CD4-positive, alpha-beta memory T cell (primary cell): Measurements from ENCODE around the gene ATP8A2. TPM values are rescaled to one million over a fixed set of nuclear protein-coding genes. Genes with fewer than 3 reads are reported as not detected.

Experiments
- CTCF ChIA-PET: fragments of 350-600 bp; sonication (Branson Sonifier 250); formaldehyde crosslinking; loops from one replicate; lab custom pipeline; 2021; ENCODE audit warnings: inconsistent platforms; ENCODE audit not compliant: partially characterized antibody; lab: Charles Lee
- POLR2A ChIA-PET: fragments of 350-600 bp; sonication (Branson Sonifier 250); formaldehyde crosslinking; loops from one replicate; lab custom pipeline; 2021; ENCODE audit not compliant: partially characterized antibody; lab: Charles Lee
- DNase-seq, 5 donors: peaks; one replicate each; pipeline versions ENCODE4 v3.0.0 to v3.0.0-alpha.2; 2020 to 2022; ENCODE audit warnings: mixed read lengths in 1 of 5
- H3K27ac ChIP-seq: one replicate; pipeline ENCODE4 v1.7.0; 2013; ENCODE audit warnings: low read depth, low read length
- H3K27me3 ChIP-seq: 2 replicates; pipeline ENCODE4 v1.7.0; 2013; ENCODE audit warnings: mild to moderate bottlenecking, low read length, moderate library complexity; ENCODE audit not compliant: insufficient read depth
- H3K36me3 ChIP-seq: 2 replicates; pipeline ENCODE4 v1.7.0; 2013; ENCODE audit warnings: mild to moderate bottlenecking, low read length, moderate library complexity; ENCODE audit not compliant: insufficient read depth
- H3K4me1 ChIP-seq: 2 replicates; pipeline ENCODE4 v1.7.0; 2013; ENCODE audit warnings: mild to moderate bottlenecking, low read length, moderate library complexity; ENCODE audit not compliant: insufficient read depth
- H3K4me3 ChIP-seq, 2 donors: one replicate each; pipeline ENCODE4 v1.7.0; 2013; ENCODE audit warnings: low read length in 2 of 2, mild to moderate bottlenecking in 1 of 2
- H3K9me3 ChIP-seq, 2 donors: one replicate each; pipeline ENCODE4 v1.7.0; 2013; ENCODE audit warnings: low read length in 2 of 2, control low read depth in 1 of 2; ENCODE audit not compliant: control insufficient read depth in 1 of 2
- H3K27ac Mint-ChIP-seq, 7 donors: one replicate each; pipeline ENCODE4 v1.8.0; 2020 to 2021; ENCODE audit warnings: mixed read lengths in 7 of 7, mild to moderate bottlenecking in 6 of 7, inconsistent platforms in 3 of 7, moderate library complexity in 3 of 7
- H3K27me3 Mint-ChIP-seq, 2 donors: one replicate each; pipeline ENCODE4 v1.8.0; 2020 to 2021; ENCODE audit warnings: mixed read lengths in 2 of 2
- H3K36me3 Mint-ChIP-seq, 2 donors: one replicate each; pipeline ENCODE4 v1.8.0; 2020 to 2021; ENCODE audit warnings: mixed read lengths in 2 of 2, inconsistent platforms in 1 of 2, mild to moderate bottlenecking in 1 of 2
- H3K4me1 Mint-ChIP-seq, 4 donors: one replicate each; pipeline ENCODE4 v1.8.0; 2020 to 2021; ENCODE audit warnings: mixed read lengths in 4 of 4, mild to moderate bottlenecking in 1 of 4
- H3K4me3 Mint-ChIP-seq, 8 donors: one replicate each; pipeline ENCODE4 v1.8.0; 2020 to 2021; ENCODE audit warnings: mixed read lengths in 8 of 8, mild to moderate bottlenecking in 7 of 8, moderate library complexity in 6 of 8, inconsistent platforms in 3 of 8
- H3K9me3 Mint-ChIP-seq, 8 donors: one replicate each; pipeline ENCODE4 v1.8.0; 2020 to 2021; ENCODE audit warnings: mixed read lengths in 8 of 8, mild to moderate bottlenecking in 5 of 8, inconsistent platforms in 3 of 8, moderate library complexity in 1 of 8
- intact Hi-C: fragments of 100-400 bp; cut with micrococcal nuclease; formaldehyde crosslinking; loops from one replicate; pipeline ENCODE4 v1.15.1; 2023
- polyA plus RNA-seq, 2 donors: library from polyadenylated mRNA; unstranded; fragments of 300-500 nt; fragmentation: Illumina TruSeq; gene quantifications; one replicate each; pipeline ENCODE4 v1.2.3, GENCODE V29; 2021
- total RNA-seq, 2 experiments: library from RNA; stranded (reverse); gene quantifications; one replicate each; pipeline ENCODE4 v1.2.3, GENCODE V29; 2021

Gene ATP8A2
- total and polyA plus RNA-seq, 4 experiments from 2014 or later = 0.36 to 0.93 (median 0.67) TPM

- POLR2A ChIA-PET = no interaction called here
- CTCF ChIA-PET = no interaction called here
- no peaks in the 10 kb centered on the region for H3K9me3 ChIP-seq
- no peaks in the 10 kb centered on the region for H3K4me1 ChIP-seq
- no peaks in the 10 kb centered on the region for H3K4me1 Mint-ChIP-seq
- no peak overlapping the region for H3K27ac ChIP-seq
- no peak overlapping the region for H3K4me3 Mint-ChIP-seq
- no peaks in the 10 kb centered on the region for H3K36me3 Mint-ChIP-seq
- H3K9me3 Mint-ChIP-seq = peaks cover 0 to 6% (median 0%) of the 10 kb centered on the region in 8 donors
- H3K27me3 ChIP-seq = no peaks in the 10 kb centered on the region
- H3K36me3 ChIP-seq = no peaks in the 10 kb centered on the region
- no peak overlapping the region for H3K4me3 ChIP-seq
- intact Hi-C loops = no loop called here
- H3K27me3 Mint-ChIP-seq = peaks cover 9 to 26% of the 10 kb centered on the region in 2 donors
- no peak for DNase-seq
- H3K27ac Mint-ChIP-seq = no peak overlapping the region
Measured at GRCh38 chr13:25455146-25455545, 83.4 kb downstream of the ATP8A2 start.

DNA sequence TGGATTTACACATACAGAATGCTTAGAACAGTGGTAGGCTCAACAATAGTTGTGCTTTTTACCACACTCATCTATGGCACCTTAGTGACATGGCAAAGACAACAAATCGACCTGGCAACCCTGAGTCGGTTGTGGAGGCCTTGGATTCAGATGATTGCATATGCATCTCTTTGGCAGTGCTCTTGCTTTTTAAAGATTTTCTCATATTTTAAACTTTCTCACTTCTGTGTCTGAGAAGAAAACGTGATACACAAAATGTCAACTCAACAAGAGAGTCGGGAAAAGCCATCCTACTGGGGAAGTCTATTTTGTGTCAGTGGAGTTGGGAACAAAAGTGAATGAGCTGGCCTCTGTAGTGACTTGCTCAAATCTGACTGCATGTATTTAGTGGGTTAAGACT lies 85.8 kb downstream of the ATP8A2 start:
- Mint-ChIP-seq H3K4me1 (no peaks in the 10 kb centered on the region), H3K4me3 (no peak overlapping the region), H3K27ac (no peak overlapping the region), H3K27me3 (peaks cover 11 to 22% of the 10 kb centered on the region in 2 donors), H3K9me3 (peaks cover 0 to 6% (median 0%) of the 10 kb centered on the region in 8 donors), H3K36me3 (no peaks in the 10 kb centered on the region)
- Histone ChIP-seq H3K9me3 (no peaks in the 10 kb centered on the region), H3K4me1 (no peaks in the 10 kb centered on the region), H3K36me3 (no peaks in the 10 kb centered on the region), H3K27me3 (no peaks in the 10 kb centered on the region), H3K4me3 (no peak overlapping the region), H3K27ac (no peak overlapping the region)
- ChIA-PET POLR2A (no interaction called here), CTCF (no interaction called here)
- no peak for DNase-seq
- intact Hi-C loops = no loop called here

- H3K27me3 Mint-ChIP-seq = peaks cover 17 to 24% of the 10 kb centered on the region in 2 donors
Measured at GRCh38 chr13:25462301-25463125, 90.7 kb downstream of the ATP8A2 start.

DNA sequence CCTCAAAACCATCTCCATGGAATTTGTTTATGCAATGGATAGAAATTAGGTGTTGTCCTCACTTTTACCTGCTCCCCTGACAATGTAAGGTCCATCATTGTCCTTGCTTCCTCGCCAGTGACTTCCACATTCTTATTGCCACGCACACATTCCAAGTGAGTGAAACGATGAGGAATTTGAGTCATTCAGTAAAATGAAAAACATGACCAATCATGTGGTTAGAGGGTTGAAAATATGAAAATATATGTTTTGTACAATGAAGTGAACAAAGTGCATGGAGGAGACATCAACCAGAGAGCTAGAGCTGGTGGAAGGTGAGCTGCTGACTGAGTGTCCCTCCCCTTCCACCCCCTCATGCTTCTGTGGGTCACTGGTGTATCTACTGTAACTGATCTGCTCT lies 91.7 kb downstream of the ATP8A2 start:
- intact Hi-C loops = no loop called here
- no peak overlapping the region for H3K4me3 Mint-ChIP-seq
- no peak overlapping the region for H3K27ac ChIP-seq
- ChIA-PET POLR2A (no interaction called here), CTCF (interaction anchor here (0.6 kb wide), 1 partner anchor 11 kb away, joined by 4 read pairs; no protein-coding TSS in a partner anchor)
- H3K36me3 Mint-ChIP-seq = no peaks in the 10 kb centered on the region
- no peak for DNase-seq
- H3K27me3 ChIP-seq = no peaks in the 10 kb centered on the region
- H3K36me3 ChIP-seq = no peaks in the 10 kb centered on the region
- H3K27ac Mint-ChIP-seq = no peak overlapping the region
- no peak overlapping the region for H3K4me3 ChIP-seq
- H3K4me1 Mint-ChIP-seq = no peaks in the 10 kb centered on the region
- H3K4me1 ChIP-seq = no peaks in the 10 kb centered on the region
- H3K27me3 Mint-ChIP-seq = peaks cover 24 to 31% of the 10 kb centered on the region in 2 donors
- H3K9me3 ChIP-seq = no peaks in the 10 kb centered on the region
- H3K9me3 Mint-ChIP-seq = peaks cover 0 to 4% (median under 1%) of the 10 kb centered on the region in 8 donors

More at GRCh38 chr13:25462301-25463125, 90.7 kb downstream of the ATP8A2 start:
- Histone ChIP-seq H3K27me3 (no peaks in the 10 kb centered on the region), H3K4me3 (no peak overlapping the region), H3K4me1 (no peaks in the 10 kb centered on the region), H3K36me3 (no peaks in the 10 kb centered on the region), H3K27ac (no peak overlapping the region), H3K9me3 (no peaks in the 10 kb centered on the region)
- H3K36me3 Mint-ChIP-seq = no peaks in the 10 kb centered on the region
- CTCF ChIA-PET = no interaction called here
- peaks cover 0 to 4% (median 0%) of the 10 kb centered on the region in 8 donors for H3K9me3 Mint-ChIP-seq
- no peak overlapping the region for H3K27ac Mint-ChIP-seq
- no peaks in the 10 kb centered on the region for H3K4me1 Mint-ChIP-seq
- no peak overlapping the region for H3K4me3 Mint-ChIP-seq
- no peak for DNase-seq
- intact Hi-C loops = no loop called here
- POLR2A ChIA-PET = no interaction called here

- Mint-ChIP-seq H3K36me3 (no peaks in the 10 kb centered on the region), H3K9me3 (peaks cover 0 to 4% (median 1%) of the 10 kb centered on the region in 8 donors), H3K4me3 (no peak overlapping the region), H3K27ac (no peak overlapping the region), H3K27me3 (peaks cover 37 to 43% of the 10 kb centered on the region in 2 donors), H3K4me1 (peaks cover 2 to 7% (median 6%) of the 10 kb centered on the region in 4 donors)
- no peaks in the 10 kb centered on the region for H3K9me3 ChIP-seq
- intact Hi-C loops = no loop called here
- H3K36me3 ChIP-seq = no peaks in the 10 kb centered on the region
- no peak overlapping the region for H3K27ac ChIP-seq
- no peak for DNase-seq
- CTCF ChIA-PET = no interaction called here
- H3K4me3 ChIP-seq = no peak overlapping the region
- H3K27me3 ChIP-seq = peaks cover 4% of the 10 kb centered on the region
- POLR2A ChIA-PET = no interaction called here
- no peaks in the 10 kb centered on the region for H3K4me1 ChIP-seq
Measured at GRCh38 chr13:25466880-25467279, 95.1 kb downstream of the ATP8A2 start.

GRCh38 chr13:25468325-25469168 lies 96.8 kb downstream of the ATP8A2 start:
- DNase-seq = no peak
- no peaks in the 10 kb centered on the region for H3K4me1 ChIP-seq
- POLR2A ChIA-PET = no interaction called here
- CTCF ChIA-PET = no interaction called here
- H3K4me3 ChIP-seq = no peak overlapping the region
- peaks cover 35 to 43% of the 10 kb centered on the region in 2 donors for H3K27me3 Mint-ChIP-seq
- intact Hi-C loops = no loop called here
- H3K27me3 ChIP-seq = peaks cover 4% of the 10 kb centered on the region
- no peaks in the 10 kb centered on the region for H3K36me3 ChIP-seq
- H3K27ac Mint-ChIP-seq = no peak overlapping the region
- no peak overlapping the region for H3K27ac ChIP-seq
- peaks cover 2 to 7% (median 6%) of the 10 kb centered on the region in 4 donors for H3K4me1 Mint-ChIP-seq
- H3K4me3 Mint-ChIP-seq = peak overlapping the region in 1 of 8 donors; percentile 34
- H3K9me3 ChIP-seq = no peaks in the 10 kb centered on the region
- H3K9me3 Mint-ChIP-seq = peaks cover 0 to 4% (median 1%) of the 10 kb centered on the region in 8 donors
- H3K36me3 Mint-ChIP-seq = no peaks in the 10 kb centered on the region

GRCh38 chr13:25469169-25469525 lies 97.4 kb downstream of the ATP8A2 start:
- no peak overlapping the region for H3K27ac ChIP-seq
- Mint-ChIP-seq H3K9me3 (peaks cover 0 to 4% (median 1%) of the 10 kb centered on the region in 8 donors), H3K4me3 (peak overlapping the region in 6 of 8 donors; percentile 22 to 74 (median 57)), H3K27me3 (peaks cover 33 to 41% of the 10 kb centered on the region in 2 donors), H3K4me1 (peaks cover 2 to 7% (median 6%) of the 10 kb centered on the region in 4 donors), H3K36me3 (no peaks in the 10 kb centered on the region), H3K27ac (no peak overlapping the region)
- ChIA-PET POLR2A (no interaction called here), CTCF (no interaction called here)
- no peaks in the 10 kb centered on the region for H3K9me3 ChIP-seq
- intact Hi-C loops = no loop called here
- peaks cover 4% of the 10 kb centered on the region for H3K27me3 ChIP-seq
- no peak for DNase-seq
- H3K4me1 ChIP-seq = no peaks in the 10 kb centered on the region
- H3K4me3 ChIP-seq = no peak overlapping the region
- H3K36me3 ChIP-seq = no peaks in the 10 kb centered on the region
